Spinal cord (tissue), 10 donors: ENCODE results near the gene USP9X. TPM values are rescaled to one million over a fixed set of nuclear protein-coding genes. Genes with fewer than 3 reads are reported as not detected.
A peak's percentile ranks its signal among the peaks of the same experiment; 100 is the strongest.

Experiments used
- DNase-seq, 6 donors: peaks; one replicate each; pipeline versions ENCODE4 v3.0.0 to v3.0.0-alpha.2; 2013 to 2015; ENCODE audit warnings: low spot score in 6 of 6, low read depth in 4 of 6
- H3K27ac ChIP-seq: one replicate; pipeline ENCODE4 v1.5.1; 2013; ENCODE audit warnings: low read depth, low read length, control low read depth
- H3K27me3 ChIP-seq: one replicate; pipeline ENCODE4 v1.6.1; 2013; ENCODE audit warnings: low read length; ENCODE audit not compliant: control insufficient read depth, insufficient read depth
- H3K36me3 ChIP-seq: one replicate; pipeline ENCODE4 v1.6.1; 2013; ENCODE audit warnings: low read length; ENCODE audit not compliant: control insufficient read depth, insufficient read depth
- H3K4me1 ChIP-seq: one replicate; pipeline ENCODE4 v1.6.1; 2013; ENCODE audit warnings: low read length; ENCODE audit not compliant: control insufficient read depth, insufficient read depth
- H3K4me3 ChIP-seq: one replicate; pipeline ENCODE4 v1.5.1; 2013; ENCODE audit warnings: low read depth, low read length, control low read depth
- H3K9me3 ChIP-seq: one replicate; pipeline ENCODE4 v1.6.1; 2013; ENCODE audit warnings: low read length; ENCODE audit not compliant: control insufficient read depth, insufficient read depth
- WGBS: methylation state at CpG from one replicate; pipeline ENCODE4 v1.1.5; 2013; ENCODE audit warnings: missing lambda C conversion rate; ENCODE audit not compliant: insufficient coverage; 5-methylcytosine and 5-hydroxymethylcytosine counted together
- polyA plus RNA-seq, 2 donors: library from polyadenylated mRNA; unstranded; fragments of 120-200 nt; gene quantifications; one replicate each; pipeline ENCODE4 v1.2.1, GENCODE V29; 2013; ENCODE audit not compliant: insufficient read length in 2 of 2
- total RNA-seq, 2 donors: library from RNA; depleted of rRNA in 1 of 2; stranded (reverse); fragments of 120-200 nt in 1 of 2; fragments of >200 nt in 1 of 2; gene quantifications; one replicate each; pipeline versions ENCODE4 v1.2.3 to v1.2.4, GENCODE V29; 2013 to 2014
- donor health status: healthy.

The USP9X gene
- total and polyA plus RNA-seq, 4 donors: 41.2 to 202 (median 66.5) TPM

DNA sequence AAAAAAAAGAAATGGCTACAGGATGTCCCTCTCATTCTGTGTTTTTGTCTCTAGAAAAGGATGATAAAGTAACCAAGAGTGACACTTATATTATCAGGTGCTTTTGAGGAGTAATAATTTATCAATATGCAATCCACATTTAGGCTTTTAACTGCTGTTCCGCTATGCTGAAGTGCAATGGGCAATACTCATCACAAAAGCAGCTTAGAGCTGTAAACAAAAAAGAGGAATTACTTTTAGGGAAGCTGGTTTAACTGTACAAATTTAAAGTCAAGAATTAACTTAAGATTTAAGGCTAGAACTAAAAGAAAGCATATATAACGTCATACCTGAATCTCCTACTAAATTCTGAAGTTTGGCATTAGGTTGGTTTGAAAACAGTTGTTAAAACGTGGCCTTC is 155.3 kb downstream of the USP9X start:
- DNase-seq: no peak
- H3K4me1 ChIP-seq: no peaks in the 10 kb centered on the region
- no CpG with 5 or more reads among the region's 3 CpGs for WGBS
- H3K27me3 ChIP-seq: peaks cover 2% of the 10 kb centered on the region
- H3K36me3 ChIP-seq: no peaks in the 10 kb centered on the region
- H3K27ac ChIP-seq: no peak overlapping the region
- no peak overlapping the region for H3K4me3 ChIP-seq
- no peaks in the 10 kb centered on the region for H3K9me3 ChIP-seq

DNA sequence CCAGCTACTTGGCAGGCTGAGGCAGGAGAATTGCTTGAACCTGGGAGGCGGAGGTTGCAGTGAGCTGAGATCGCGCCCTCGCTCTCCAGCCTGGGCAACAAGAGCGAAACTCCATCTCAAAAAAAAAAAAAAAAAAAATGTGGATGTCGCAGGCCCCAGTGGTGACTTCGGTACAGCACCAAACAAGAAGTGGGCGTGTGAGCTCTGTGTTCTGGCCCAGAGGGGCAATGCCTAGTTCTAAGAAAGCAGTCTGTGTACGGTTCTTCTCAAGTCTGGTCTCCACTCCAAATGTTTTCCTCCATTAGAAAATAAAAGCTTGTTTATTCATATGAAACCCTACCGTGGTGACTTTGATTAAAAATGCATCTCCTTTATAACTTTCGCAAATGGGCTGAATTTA is 156.7 kb downstream of the USP9X start:
- no peaks in the 10 kb centered on the region for H3K36me3 ChIP-seq

GRCh38 chrX:41245641-41246040 is 160.4 kb downstream of the USP9X start:
- Histone ChIP-seq H3K27ac (no peak overlapping the region), H3K4me3 (no peak overlapping the region), H3K4me1 (no peaks in the 10 kb centered on the region), H3K9me3 (no peaks in the 10 kb centered on the region), H3K27me3 (peaks cover 15% of the 10 kb centered on the region), H3K36me3 (no peaks in the 10 kb centered on the region)
- DNase-seq: peak in 2 of 6 donors; percentile 33 to 45
- 100% methylated on average over 1 of the region's 2 CpGs for WGBS

More for the DNA sequence above, 156.7 kb downstream of the USP9X start:
- Histone ChIP-seq H3K4me1 (no peaks in the 10 kb centered on the region), H3K27me3 (peaks cover 5% of the 10 kb centered on the region), H3K4me3 (no peak overlapping the region), H3K27ac (no peak overlapping the region), H3K9me3 (no peaks in the 10 kb centered on the region)
- WGBS: 91% methylated on average over 8 of the region's 11 CpGs
- no peak for DNase-seq

DNA sequence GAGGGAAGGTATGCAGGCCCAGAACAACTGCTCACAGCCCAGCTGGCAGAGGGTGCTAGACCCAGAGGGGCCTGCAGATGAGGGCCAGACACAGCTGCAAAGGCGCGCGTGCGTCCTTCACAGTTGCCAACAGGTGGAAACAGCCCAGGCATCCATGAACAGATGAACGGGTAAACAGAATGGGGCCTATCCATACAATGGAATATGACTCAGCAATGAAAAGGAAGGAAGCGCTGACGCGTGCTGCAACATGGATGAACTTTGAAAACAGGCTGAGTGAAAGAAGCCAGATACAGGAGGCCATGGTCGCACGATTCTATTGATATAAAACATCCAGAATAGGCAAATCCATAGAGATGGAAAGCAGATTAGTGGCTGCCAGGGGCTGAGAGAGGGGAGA is 165.6 kb downstream of the USP9X start:
- 100% methylated on average over 5 of the region's 10 CpGs for WGBS
- Histone ChIP-seq H3K27me3 (peaks cover 35% of the 10 kb centered on the region), H3K4me3 (no peak overlapping the region), H3K4me1 (peaks cover 12% of the 10 kb centered on the region), H3K27ac (no peak overlapping the region), H3K9me3 (no peaks in the 10 kb centered on the region), H3K36me3 (no peaks in the 10 kb centered on the region)
- no peak for DNase-seq

DNA sequence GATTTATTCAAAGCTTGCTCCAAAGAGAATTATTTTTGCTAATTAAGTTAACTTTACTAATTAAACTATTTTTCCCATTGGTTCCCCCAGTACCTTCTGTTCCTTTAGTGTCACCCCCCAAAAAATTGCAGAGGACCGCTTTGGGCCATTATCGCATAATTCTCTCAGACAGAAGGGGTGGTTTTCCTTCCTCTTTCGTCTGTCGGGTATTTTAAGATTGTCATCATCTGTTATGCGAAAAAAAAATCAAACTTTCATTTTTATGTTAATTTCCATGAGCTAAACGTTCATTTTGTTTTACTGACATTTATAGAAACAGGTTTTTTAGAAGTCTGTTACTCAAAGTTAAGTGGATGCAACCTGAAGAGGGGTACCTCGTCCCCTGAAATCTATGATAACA is 172.6 kb downstream of the USP9X start:
- no peak overlapping the region for H3K27ac ChIP-seq
- H3K4me3 ChIP-seq: no peak overlapping the region
- no peaks in the 10 kb centered on the region for H3K9me3 ChIP-seq
- H3K27me3 ChIP-seq: peaks cover 24% of the 10 kb centered on the region
- peaks cover 12% of the 10 kb centered on the region for H3K4me1 ChIP-seq
- DNase-seq: no peak
- H3K36me3 ChIP-seq: no peaks in the 10 kb centered on the region
- 82% methylated on average over 2 of the region's 7 CpGs for WGBS

DNA sequence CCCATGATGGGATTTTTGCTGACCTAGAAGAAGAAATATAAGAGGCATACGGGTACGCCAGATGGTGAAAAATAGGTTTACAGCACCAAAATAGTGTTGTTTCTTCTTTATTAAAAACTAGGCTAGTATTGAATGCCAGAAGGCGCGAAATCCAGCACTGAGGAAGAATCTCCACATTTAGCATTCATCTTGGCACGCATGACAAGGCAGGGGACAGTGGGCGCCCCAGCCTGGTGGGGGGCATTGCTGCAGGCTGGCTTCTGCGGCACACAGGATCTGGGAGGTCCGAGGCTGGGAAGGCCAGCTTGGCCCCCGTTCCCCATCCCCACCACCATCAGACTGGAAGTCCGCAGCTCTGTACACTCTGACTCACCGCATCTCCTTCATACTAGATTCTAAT is 173.0 kb downstream of the USP9X start:
- H3K4me3 ChIP-seq: no peak overlapping the region
- H3K4me1 ChIP-seq: peaks cover 8% of the 10 kb centered on the region
- peaks cover 20% of the 10 kb centered on the region for H3K27me3 ChIP-seq
- no peak overlapping the region for H3K27ac ChIP-seq
- no peaks in the 10 kb centered on the region for H3K9me3 ChIP-seq
- no peaks in the 10 kb centered on the region for H3K36me3 ChIP-seq
- 90% methylated on average over 5 of the region's 11 CpGs for WGBS
- DNase-seq: peak in 1 of 6 donors; percentile 37

DNA sequence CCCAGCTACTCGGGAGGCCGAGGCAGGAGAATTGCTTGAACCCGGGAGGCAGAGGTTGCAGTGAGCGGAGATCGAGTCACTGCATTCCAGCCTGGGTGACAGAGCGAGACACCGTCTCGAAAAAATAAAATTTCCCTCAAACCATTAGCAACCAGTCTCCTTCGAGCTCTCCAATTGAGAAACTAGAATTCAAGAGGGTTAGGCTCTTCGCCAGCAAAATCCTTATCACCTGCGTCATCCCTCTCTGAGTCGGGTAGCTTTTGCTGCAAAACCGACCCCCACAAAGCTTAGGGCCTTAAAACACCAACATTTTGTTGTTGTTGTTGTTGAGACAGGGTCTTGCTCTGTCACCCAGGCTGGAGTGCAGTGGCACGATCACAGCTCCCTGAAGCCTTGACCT is 173.6 kb downstream of the USP9X start:
- Histone ChIP-seq H3K27me3 (peaks cover 16% of the 10 kb centered on the region), H3K9me3 (no peaks in the 10 kb centered on the region), H3K27ac (no peak overlapping the region), H3K4me1 (peaks cover 2% of the 10 kb centered on the region), H3K4me3 (no peak overlapping the region), H3K36me3 (no peaks in the 10 kb centered on the region)
- WGBS: 94% methylated on average over 8 of the region's 14 CpGs
- no peak for DNase-seq

DNA sequence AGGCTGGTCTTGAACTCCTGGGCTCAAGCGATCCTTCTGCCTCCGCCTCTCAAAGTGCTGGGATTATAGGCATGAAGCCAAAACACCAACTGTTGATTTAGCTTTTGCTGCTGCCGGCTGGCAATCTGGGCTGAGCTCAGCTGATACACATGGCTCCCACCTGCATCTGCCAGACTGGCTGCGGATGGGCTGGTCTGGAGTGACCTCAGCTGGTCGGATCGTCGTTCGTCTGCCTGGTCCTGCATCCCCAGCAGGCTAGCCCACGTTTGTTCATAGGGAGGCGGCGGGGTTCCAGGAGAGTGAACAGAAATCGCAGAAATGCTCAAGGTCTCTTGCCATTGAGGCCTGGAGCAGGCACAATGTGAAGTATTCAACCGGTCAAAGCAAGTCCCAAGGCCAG is 174.3 kb downstream of the USP9X start:
- DNase-seq: no peak
- peaks cover 13% of the 10 kb centered on the region for H3K27me3 ChIP-seq

DNA sequence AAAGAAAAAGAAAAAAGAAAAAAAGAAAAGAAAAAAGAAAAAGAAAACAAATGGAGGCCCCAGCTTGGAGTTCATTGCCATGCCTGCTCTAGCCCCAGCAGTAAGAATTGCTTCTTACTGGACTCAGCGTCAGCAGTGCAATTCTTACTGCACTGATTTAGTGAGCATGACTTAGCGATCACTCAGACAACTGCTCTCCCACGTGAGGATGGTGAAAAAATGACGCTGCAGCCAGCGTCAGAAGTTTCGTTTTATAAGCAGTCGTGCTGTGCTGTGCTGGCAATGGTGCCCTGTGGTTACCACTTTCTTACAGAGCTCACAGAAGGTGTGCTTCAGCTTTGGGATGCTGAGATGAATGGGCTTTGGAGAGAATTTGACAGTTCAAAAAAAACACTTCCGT is 180.4 kb downstream of the USP9X start:
- H3K4me1 ChIP-seq: no peaks in the 10 kb centered on the region
- 41% methylated on average over 8 of the region's 8 CpGs for WGBS
- peak in 2 of 6 donors; percentile 19 to 30 for DNase-seq
- H3K36me3 ChIP-seq: no peaks in the 10 kb centered on the region
- no peaks in the 10 kb centered on the region for H3K9me3 ChIP-seq
- peaks cover 9% of the 10 kb centered on the region for H3K27me3 ChIP-seq
- H3K4me3 ChIP-seq: no peak overlapping the region
- H3K27ac ChIP-seq: no peak overlapping the region

More for the DNA sequence above, 174.3 kb downstream of the USP9X start:
- H3K9me3 ChIP-seq: no peaks in the 10 kb centered on the region
- H3K36me3 ChIP-seq: no peaks in the 10 kb centered on the region
- no peak overlapping the region for H3K27ac ChIP-seq
- WGBS: 61% methylated on average over 13 of the region's 13 CpGs
- H3K4me1 ChIP-seq: no peaks in the 10 kb centered on the region
- H3K4me3 ChIP-seq: no peak overlapping the region

- Histone ChIP-seq H3K27me3 (peaks cover 26% of the 10 kb centered on the region), H3K27ac (no peak overlapping the region), H3K4me3 (no peak overlapping the region), H3K36me3 (no peaks in the 10 kb centered on the region), H3K4me1 (peaks cover 22% of the 10 kb centered on the region), H3K9me3 (no peaks in the 10 kb centered on the region)
- no peak for DNase-seq
- no CpG with 5 or more reads among the region's 2 CpGs for WGBS
These were observed 188.4 kb downstream of the USP9X start for GRCh38 chrX:41273638-41274037.
